ENCODE results near the gene CHST2. TPM values are rescaled to one million over a fixed set of nuclear protein-coding genes. Genes with fewer than 3 reads are reported as not detected.

The CHST2 gene
- total RNA-seq, 1 experiment from 2014 or later = 0.26 TPM

GRCh38 chr3:143167969-143168854 lies 48.6 kb downstream of the CHST2 start:
- no peaks in the 10 kb centered on the region for H3K27me3 ChIP-seq (ENCODE audit: control insufficient read depth, insufficient read depth, low read length)
- POLR2A ChIA-PET = no interaction called here
- no peaks in the 10 kb centered on the region; the same call in 1 of the 2 replicates for H3K9me3 ChIP-seq (ENCODE audit: control insufficient read depth, insufficient read depth, low read depth, low read length)
- intact Hi-C loops (cut with micrococcal nuclease; ENCODE audit: unreplicated experiment) = no loop called here
- no peak overlapping the region for H3K27ac ChIP-seq (ENCODE audit: low read length)
- no peak for ATAC-seq
- no TSS peak for BruUV-seq (replicated peaks)
- no peak for TF ChIP-seq POLR2AphosphoS5 (IDR thresholded peaks at IDR 0.05; ENCODE audit: low read depth, low read length)
- TF ChIP-seq TCF7L2 (IDR thresholded peaks at IDR 0.05; ENCODE audit: low read depth, low read length) = no peak
- no peak for TF ChIP-seq CTCF (IDR thresholded peaks at IDR 0.05)
- no peak for TF ChIP-seq SIN3A (IDR thresholded peaks at IDR 0.05; ENCODE audit: borderline replicate concordance, insufficient read depth, low read depth, low read length)
- TF ChIP-seq REST (IDR thresholded peaks at IDR 0.05; ENCODE audit: insufficient read depth in 1 of 2, low read depth in 2 of 2, low read length in 1 of 2) = no peak
- DNase-seq (ENCODE audit: low read depth, low spot score) = no peak
- H3K36me3 ChIP-seq (ENCODE audit: control insufficient read depth, insufficient read depth, low read length) = no peaks in the 10 kb centered on the region
- in situ Hi-C loops (cut with HindIII; ENCODE audit: low pct_unique_long_range_greater_than_20kb, low sequenced_read_pairs) = no loop called here
- CTCF ChIA-PET = interaction anchor here (0.6 kb wide), 1 partner anchor 415 kb away, joined by 6 read pairs; no protein-coding TSS in a partner anchor
- H3K4me1 ChIP-seq (ENCODE audit: control insufficient read depth, insufficient read depth, low read length) = no peaks in the 10 kb centered on the region
- H3K4me3 ChIP-seq (ENCODE audit: low read depth in 2 of 2, low read length in 2 of 2) = no peak overlapping the region

GRCh38 chr3:143168855-143169192 lies 49.3 kb downstream of the CHST2 start:
- no peak for TF ChIP-seq SIN3A (IDR thresholded peaks at IDR 0.05; ENCODE audit: borderline replicate concordance, insufficient read depth, low read depth, low read length)
- in situ Hi-C loops (cut with HindIII; ENCODE audit: low pct_unique_long_range_greater_than_20kb, low sequenced_read_pairs) (no loop called here), intact Hi-C loops (cut with micrococcal nuclease; ENCODE audit: unreplicated experiment) (no loop called here)
- H3K4me1 ChIP-seq (ENCODE audit: control insufficient read depth, insufficient read depth, low read length) = no peaks in the 10 kb centered on the region
- H3K4me3 ChIP-seq (ENCODE audit: low read depth in 2 of 2, low read length in 2 of 2) = no peak overlapping the region
- H3K27ac ChIP-seq (ENCODE audit: low read length) = no peak overlapping the region
- BruUV-seq (replicated peaks) = no TSS peak
- ATAC-seq = no peak
- no peak for DNase-seq (ENCODE audit: low read depth, low spot score)
- CTCF ChIA-PET = interaction anchor here (0.6 kb wide), 1 partner anchor 415 kb away, joined by 6 read pairs; no protein-coding TSS in a partner anchor
- H3K27me3 ChIP-seq (ENCODE audit: control insufficient read depth, insufficient read depth, low read length) = no peaks in the 10 kb centered on the region
- H3K9me3 ChIP-seq (ENCODE audit: control insufficient read depth, insufficient read depth, low read depth, low read length) = no peaks in the 10 kb centered on the region; the same call in 1 of the 2 replicates
- POLR2A ChIA-PET = no interaction called here
- H3K36me3 ChIP-seq (ENCODE audit: control insufficient read depth, insufficient read depth, low read length) = no peaks in the 10 kb centered on the region

- BruUV-seq (replicated peaks) = no TSS peak
- Histone ChIP-seq H3K4me3 (ENCODE audit: low read depth in 2 of 2, low read length in 2 of 2) (no peak overlapping the region), H3K9me3 (ENCODE audit: control insufficient read depth, insufficient read depth, low read depth, low read length) (no peaks in the 10 kb centered on the region; the same call in 1 of the 2 replicates), H3K4me1 (ENCODE audit: control insufficient read depth, insufficient read depth, low read length) (no peaks in the 10 kb centered on the region), H3K27ac (ENCODE audit: low read length) (no peak overlapping the region), H3K36me3 (ENCODE audit: control insufficient read depth, insufficient read depth, low read length) (no peaks in the 10 kb centered on the region), H3K27me3 (ENCODE audit: control insufficient read depth, insufficient read depth, low read length) (no peaks in the 10 kb centered on the region)
- DNase-seq (ENCODE audit: low read depth, low spot score) = no peak
- no peak for TF ChIP-seq SIN3A (IDR thresholded peaks at IDR 0.05; ENCODE audit: borderline replicate concordance, insufficient read depth, low read depth, low read length)
- no peak for TF ChIP-seq CTCF (IDR thresholded peaks at IDR 0.05)
- no peak for TF ChIP-seq POLR2AphosphoS5 (IDR thresholded peaks at IDR 0.05; ENCODE audit: low read depth, low read length)
- no peak for TF ChIP-seq REST (IDR thresholded peaks at IDR 0.05; ENCODE audit: insufficient read depth in 1 of 2, low read depth in 2 of 2, low read length in 1 of 2)
- no peak for TF ChIP-seq TCF7L2 (IDR thresholded peaks at IDR 0.05; ENCODE audit: low read depth, low read length)
- POLR2A ChIA-PET = no interaction called here
- intact Hi-C loops (cut with micrococcal nuclease; ENCODE audit: unreplicated experiment) (loop anchor here (10.0 kb wide), 1 partner anchor 1155 kb away; no protein-coding TSS in a partner anchor), in situ Hi-C loops (cut with HindIII; ENCODE audit: low pct_unique_long_range_greater_than_20kb, low sequenced_read_pairs) (no loop called here)
- CTCF ChIA-PET = no interaction called here
- no peak for ATAC-seq
Observed at GRCh38 chr3:143170074-143170473, 50.5 kb downstream of the CHST2 start.
